ENCODE results near the gene CABLES1.

DNA sequence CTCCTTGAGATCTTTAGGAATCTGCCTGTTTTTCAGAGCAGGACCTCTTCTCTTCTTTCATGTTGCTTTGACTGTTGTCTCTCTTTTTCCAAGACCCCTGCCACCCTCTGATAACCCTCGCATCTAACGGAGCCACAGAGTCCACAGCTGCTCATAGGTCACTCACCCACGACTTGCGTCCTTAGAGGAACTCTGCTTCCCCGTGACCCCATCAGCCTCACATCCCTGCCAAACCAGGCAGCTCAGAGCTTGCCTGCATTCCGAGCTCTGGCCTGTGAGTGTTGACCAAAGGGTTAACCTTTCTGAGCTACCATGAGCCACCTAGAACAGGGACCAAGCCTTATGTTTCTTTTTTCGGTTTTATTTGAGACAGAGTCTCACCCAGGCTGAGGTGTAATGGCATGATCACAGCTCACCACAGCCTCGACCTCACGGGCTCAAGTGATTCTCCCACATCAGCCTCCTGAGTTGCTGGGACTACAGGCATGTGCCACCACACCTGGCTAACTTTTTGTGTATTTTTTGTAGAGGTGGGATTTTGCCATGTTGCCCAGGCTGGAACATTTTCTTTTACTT lies 36.4 kb downstream of the CABLES1 start:
- TF ChIP-seq, protein P1, sequence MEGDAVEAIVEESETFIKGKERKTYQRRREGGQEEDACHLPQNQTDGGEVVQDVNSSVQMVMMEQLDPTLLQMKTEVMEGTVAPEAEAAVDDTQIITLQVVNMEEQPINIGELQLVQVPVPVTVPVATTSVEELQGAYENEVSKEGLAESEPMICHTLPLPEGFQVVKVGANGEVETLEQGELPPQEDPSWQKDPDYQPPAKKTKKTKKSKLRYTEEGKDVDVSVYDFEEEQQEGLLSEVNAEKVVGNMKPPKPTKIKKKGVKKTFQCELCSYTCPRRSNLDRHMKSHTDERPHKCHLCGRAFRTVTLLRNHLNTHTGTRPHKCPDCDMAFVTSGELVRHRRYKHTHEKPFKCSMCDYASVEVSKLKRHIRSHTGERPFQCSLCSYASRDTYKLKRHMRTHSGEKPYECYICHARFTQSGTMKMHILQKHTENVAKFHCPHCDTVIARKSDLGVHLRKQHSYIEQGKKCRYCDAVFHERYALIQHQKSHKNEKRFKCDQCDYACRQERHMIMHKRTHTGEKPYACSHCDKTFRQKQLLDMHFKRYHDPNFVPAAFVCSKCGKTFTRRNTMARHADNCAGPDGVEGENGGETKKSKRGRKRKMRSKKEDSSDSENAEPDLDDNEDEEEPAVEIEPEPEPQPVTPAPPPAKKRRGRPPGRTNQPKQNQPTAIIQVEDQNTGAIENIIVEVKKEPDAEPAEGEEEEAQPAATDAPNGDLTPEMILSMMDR (conservative IDR thresholded peaks at IDR 0.05), result no peak
- no peak for TF ChIP-seq EZH2 (IDR thresholded peaks at IDR 0.05; ENCODE audit: low read depth)
